Measurements from ENCODE around the gene ABCA13. TPM values are rescaled to one million over a fixed set of nuclear protein-coding genes. Genes with fewer than 3 reads are reported as not detected.

ABCA13 gene
- total RNA-seq, 1 donor from 2014 or later, result not detected

- intact Hi-C loops (cut with micrococcal nuclease), result no loop called here
- peaks cover 2% of the 10 kb centered on the region for H3K27me3 Mint-ChIP-seq
- H3K27ac Mint-ChIP-seq, result no peak overlapping the region
- H3K4me3 Mint-ChIP-seq, result no peak overlapping the region
- H3K9me3 Mint-ChIP-seq, result no peaks in the 10 kb centered on the region
- DNase-seq, result no peak
- no peaks in the 10 kb centered on the region for H3K4me1 Mint-ChIP-seq
- no peaks in the 10 kb centered on the region for H3K36me3 Mint-ChIP-seq (ENCODE audit: low read depth)
These were observed 133.4 kb downstream of the ABCA13 start for GRCh38 chr7:48304641-48305040.

DNA sequence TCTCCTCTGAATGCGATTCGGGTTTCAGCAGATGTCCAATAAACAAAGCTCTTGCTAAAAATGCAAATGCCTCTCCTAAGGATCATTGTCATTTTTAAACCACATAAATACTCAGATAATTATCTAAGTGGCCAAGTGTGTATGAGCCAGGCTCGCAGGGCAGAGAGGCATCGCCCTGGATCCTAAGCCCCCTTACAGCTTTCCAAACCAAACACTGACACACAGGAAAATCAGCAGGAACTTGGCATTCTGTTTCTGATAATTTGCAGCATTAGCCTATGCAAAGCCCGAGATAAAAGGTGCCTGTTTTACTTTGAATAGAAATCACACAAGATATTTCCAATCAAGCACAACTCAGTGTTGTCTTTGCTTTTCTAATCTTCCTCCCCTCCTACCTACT, 134.4 kb downstream of the ABCA13 start:
- DNase-seq, result no peak
- Mint-ChIP-seq H3K36me3 (ENCODE audit: low read depth) (no peaks in the 10 kb centered on the region), H3K27ac (no peak overlapping the region), H3K27me3 (peaks cover 2% of the 10 kb centered on the region), H3K4me3 (no peak overlapping the region), H3K9me3 (no peaks in the 10 kb centered on the region), H3K4me1 (no peaks in the 10 kb centered on the region)
- intact Hi-C loops (cut with micrococcal nuclease), result no loop called here

DNA sequence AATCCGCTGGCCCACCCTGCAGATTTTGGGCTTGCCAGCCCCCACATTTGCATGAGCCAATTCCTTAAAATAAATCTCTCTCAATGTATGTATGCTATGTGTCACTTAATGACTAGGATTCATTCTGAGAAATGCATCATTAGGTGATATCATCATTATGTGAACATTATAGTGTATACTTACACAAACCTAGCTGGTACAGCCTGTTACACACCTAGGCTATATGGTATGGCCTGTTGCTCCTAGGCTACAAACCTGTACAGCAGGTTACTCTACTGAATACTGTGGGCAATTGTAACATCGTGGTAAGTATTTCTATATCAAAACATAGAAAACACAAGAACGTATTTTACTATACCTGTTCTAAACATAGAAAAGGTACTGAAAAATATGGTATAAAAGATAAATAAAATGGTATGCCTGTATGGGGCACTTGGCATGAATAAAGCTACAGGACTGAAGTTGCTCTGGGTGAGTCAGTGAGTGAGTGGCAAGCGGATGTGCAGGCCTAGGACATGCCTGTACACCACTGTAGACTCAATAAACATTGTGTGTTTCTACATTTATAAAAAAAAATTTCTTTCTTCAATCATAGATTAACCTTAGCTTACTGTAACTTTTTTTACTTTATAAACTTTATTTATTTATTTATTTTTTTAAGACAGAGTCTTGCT, 135.9 kb downstream of the ABCA13 start:
- H3K4me3 Mint-ChIP-seq, result no peak overlapping the region
- no peaks in the 10 kb centered on the region for H3K9me3 Mint-ChIP-seq
- intact Hi-C loops (cut with micrococcal nuclease), result no loop called here
- H3K27ac Mint-ChIP-seq, result no peak overlapping the region
- DNase-seq, result no peak
- H3K4me1 Mint-ChIP-seq, result no peaks in the 10 kb centered on the region
- no peaks in the 10 kb centered on the region for H3K27me3 Mint-ChIP-seq
- no peaks in the 10 kb centered on the region for H3K36me3 Mint-ChIP-seq (ENCODE audit: low read depth)

GRCh38 chr7:48309720-48310119, 138.5 kb downstream of the ABCA13 start:
- no peak for DNase-seq
- Mint-ChIP-seq H3K27ac (no peak overlapping the region), H3K4me1 (no peaks in the 10 kb centered on the region), H3K4me3 (no peak overlapping the region), H3K27me3 (peaks cover 2% of the 10 kb centered on the region), H3K9me3 (no peaks in the 10 kb centered on the region), H3K36me3 (ENCODE audit: low read depth) (no peaks in the 10 kb centered on the region)
- intact Hi-C loops (cut with micrococcal nuclease), result no loop called here

- Mint-ChIP-seq H3K27ac (no peak overlapping the region), H3K27me3 (peaks cover 2% of the 10 kb centered on the region), H3K4me1 (no peaks in the 10 kb centered on the region), H3K36me3 (ENCODE audit: low read depth) (no peaks in the 10 kb centered on the region), H3K4me3 (no peak overlapping the region), H3K9me3 (no peaks in the 10 kb centered on the region)
- intact Hi-C loops (cut with micrococcal nuclease), result no loop called here
- no peak for DNase-seq
These were observed 140.3 kb downstream of the ABCA13 start for GRCh38 chr7:48311464-48312100.

- no peak for DNase-seq
- Mint-ChIP-seq H3K27ac (no peak overlapping the region), H3K9me3 (no peaks in the 10 kb centered on the region), H3K36me3 (ENCODE audit: low read depth) (no peaks in the 10 kb centered on the region), H3K4me3 (no peak overlapping the region), H3K4me1 (no peaks in the 10 kb centered on the region), H3K27me3 (peaks cover 2% of the 10 kb centered on the region)
- intact Hi-C loops (cut with micrococcal nuclease), result no loop called here
These were observed 140.9 kb downstream of the ABCA13 start for GRCh38 chr7:48312151-48312550.

DNA sequence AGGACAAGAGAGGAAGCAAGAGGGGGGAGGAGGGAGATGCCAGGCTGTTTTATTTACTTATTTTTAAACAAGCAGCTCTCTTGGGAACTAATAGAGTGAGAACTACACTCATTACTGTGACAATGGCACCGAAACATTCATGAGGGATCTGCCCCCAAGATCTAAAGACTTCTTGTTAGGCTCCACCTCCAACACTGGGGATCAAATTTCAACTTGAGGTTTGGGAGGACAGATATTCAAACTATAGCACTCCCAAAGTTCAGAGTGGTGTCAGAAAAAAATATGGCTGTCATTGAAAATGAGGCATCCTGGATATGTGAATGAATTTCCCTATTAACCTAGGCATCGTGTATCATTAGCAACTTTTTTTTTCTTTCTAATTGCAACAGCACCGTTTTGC, 145.5 kb downstream of the ABCA13 start:
- no peak for DNase-seq
- intact Hi-C loops (cut with micrococcal nuclease), result no loop called here
- Mint-ChIP-seq H3K4me1 (no peaks in the 10 kb centered on the region), H3K4me3 (no peak overlapping the region), H3K27me3 (peaks cover 2% of the 10 kb centered on the region), H3K36me3 (ENCODE audit: low read depth) (no peaks in the 10 kb centered on the region), H3K27ac (no peak overlapping the region), H3K9me3 (no peaks in the 10 kb centered on the region)

GRCh38 chr7:48317360-48317759, 146.1 kb downstream of the ABCA13 start:
- H3K27ac Mint-ChIP-seq, result no peak overlapping the region
- peaks cover 2% of the 10 kb centered on the region for H3K27me3 Mint-ChIP-seq
- H3K4me1 Mint-ChIP-seq, result no peaks in the 10 kb centered on the region
- H3K9me3 Mint-ChIP-seq, result no peaks in the 10 kb centered on the region
- intact Hi-C loops (cut with micrococcal nuclease), result no loop called here
- no peak for DNase-seq
- no peaks in the 10 kb centered on the region for H3K36me3 Mint-ChIP-seq (ENCODE audit: low read depth)
- H3K4me3 Mint-ChIP-seq, result no peak overlapping the region

- no peaks in the 10 kb centered on the region for H3K9me3 Mint-ChIP-seq
- H3K4me1 Mint-ChIP-seq, result no peaks in the 10 kb centered on the region
These were observed 150.2 kb downstream of the ABCA13 start for GRCh38 chr7:48321319-48322010.

DNA sequence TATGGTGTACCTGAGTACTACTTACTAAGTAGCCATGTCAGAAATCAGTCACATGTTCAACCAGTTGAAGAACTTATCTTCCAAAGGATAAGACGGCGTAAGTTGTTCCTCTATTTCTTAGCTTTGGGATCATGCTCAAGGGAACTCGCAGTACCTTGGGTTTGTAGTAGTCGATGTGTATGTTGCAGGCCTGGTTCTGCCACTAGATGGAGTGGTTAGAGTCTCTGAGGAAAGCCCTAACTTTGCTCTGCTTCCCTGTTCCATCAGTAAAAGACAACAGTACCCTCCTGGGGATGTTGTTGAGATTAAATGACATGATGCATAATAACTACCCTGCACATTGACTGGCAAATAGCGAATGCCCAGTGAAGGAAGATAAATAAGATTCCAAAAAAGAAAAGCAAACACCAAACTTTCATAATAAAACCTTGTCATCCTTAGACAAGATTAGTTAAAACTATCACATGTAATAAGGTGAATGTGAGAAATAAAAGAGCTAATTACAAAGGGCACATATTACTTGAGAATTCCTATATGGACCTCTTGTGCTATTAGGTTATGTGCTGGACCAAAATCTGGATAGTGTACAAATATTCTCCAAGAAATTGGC, 165.9 kb downstream of the ABCA13 start:
- intact Hi-C loops (cut with micrococcal nuclease), result no loop called here
- no peak overlapping the region for H3K4me3 Mint-ChIP-seq
- no peaks in the 10 kb centered on the region for H3K36me3 Mint-ChIP-seq (ENCODE audit: low read depth)
- no peak for DNase-seq
- no peak overlapping the region for H3K27ac Mint-ChIP-seq
- no peaks in the 10 kb centered on the region for H3K4me1 Mint-ChIP-seq
- H3K27me3 Mint-ChIP-seq, result no peaks in the 10 kb centered on the region
- no peaks in the 10 kb centered on the region for H3K9me3 Mint-ChIP-seq

More at GRCh38 chr7:48321319-48322010, 150.2 kb downstream of the ABCA13 start:
- Mint-ChIP-seq H3K27ac (no peak overlapping the region), H3K36me3 (ENCODE audit: low read depth) (no peaks in the 10 kb centered on the region), H3K27me3 (no peaks in the 10 kb centered on the region), H3K4me3 (no peak overlapping the region)
- intact Hi-C loops (cut with micrococcal nuclease), result no loop called here
- DNase-seq, result no peak

GRCh38 chr7:48337781-48338180, 166.5 kb downstream of the ABCA13 start:
- Mint-ChIP-seq H3K9me3 (no peaks in the 10 kb centered on the region), H3K4me1 (no peaks in the 10 kb centered on the region), H3K27ac (no peak overlapping the region), H3K36me3 (ENCODE audit: low read depth) (no peaks in the 10 kb centered on the region), H3K27me3 (no peaks in the 10 kb centered on the region), H3K4me3 (no peak overlapping the region)
- intact Hi-C loops (cut with micrococcal nuclease), result no loop called here
- DNase-seq, result no peak

- no peaks in the 10 kb centered on the region for H3K36me3 Mint-ChIP-seq (ENCODE audit: low read depth)
- H3K9me3 Mint-ChIP-seq, result no peaks in the 10 kb centered on the region
- intact Hi-C loops (cut with micrococcal nuclease), result no loop called here
- H3K4me3 Mint-ChIP-seq, result no peak overlapping the region
- no peak overlapping the region for H3K27ac Mint-ChIP-seq
- DNase-seq, result no peak
- H3K4me1 Mint-ChIP-seq, result no peaks in the 10 kb centered on the region
- H3K27me3 Mint-ChIP-seq, result no peaks in the 10 kb centered on the region
These were observed 176.1 kb downstream of the ABCA13 start for GRCh38 chr7:48347230-48347825.

DNA sequence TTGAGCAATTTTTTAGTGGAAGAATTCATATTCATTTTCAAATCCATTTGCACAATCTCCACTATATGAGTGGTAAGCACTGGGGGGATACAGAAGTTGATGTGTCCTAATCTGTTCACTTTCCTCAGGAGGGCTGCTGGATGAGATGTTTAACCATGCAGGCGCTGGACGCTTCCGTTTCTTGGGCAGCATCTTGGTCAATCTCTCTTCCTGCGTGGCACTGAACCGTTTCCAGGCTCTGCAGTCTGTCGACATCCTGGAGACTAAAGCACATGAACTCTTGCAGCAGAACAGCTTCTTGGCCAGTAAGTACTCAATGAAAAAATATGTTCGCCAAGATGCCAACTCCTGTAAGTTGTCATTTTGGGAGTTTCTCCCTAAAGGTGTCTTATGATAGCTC, 179.3 kb downstream of the ABCA13 start:
- no peak for DNase-seq
- Mint-ChIP-seq H3K27ac (no peak overlapping the region), H3K36me3 (ENCODE audit: low read depth) (no peaks in the 10 kb centered on the region), H3K9me3 (no peaks in the 10 kb centered on the region), H3K27me3 (no peaks in the 10 kb centered on the region), H3K4me3 (no peak overlapping the region), H3K4me1 (no peaks in the 10 kb centered on the region)
- intact Hi-C loops (cut with micrococcal nuclease), result no loop called here

DNA sequence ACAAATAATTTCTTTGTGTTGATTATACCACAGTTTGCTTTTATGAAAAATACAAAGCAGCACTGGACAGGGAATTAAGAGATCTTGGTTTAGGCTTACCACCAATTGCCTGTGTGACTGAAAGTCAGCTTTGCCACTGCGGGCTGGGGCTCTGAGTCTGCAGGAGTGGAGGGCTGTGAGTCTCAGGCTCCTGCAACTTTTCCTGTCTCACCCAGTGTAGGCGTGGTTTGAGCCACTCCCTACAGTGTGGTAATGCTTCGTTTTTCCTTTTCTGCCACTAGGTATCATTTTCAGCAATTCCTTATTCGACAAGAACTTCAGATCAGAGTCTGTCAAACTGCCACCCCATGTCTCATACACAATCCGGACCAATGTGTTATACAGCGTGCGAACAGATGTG, 180.6 kb downstream of the ABCA13 start:
- H3K4me1 Mint-ChIP-seq, result no peaks in the 10 kb centered on the region
- no peak for DNase-seq
- no peaks in the 10 kb centered on the region for H3K27me3 Mint-ChIP-seq
- H3K27ac Mint-ChIP-seq, result no peak overlapping the region
- no peaks in the 10 kb centered on the region for H3K9me3 Mint-ChIP-seq
- H3K4me3 Mint-ChIP-seq, result no peak overlapping the region
- no peaks in the 10 kb centered on the region for H3K36me3 Mint-ChIP-seq (ENCODE audit: low read depth)
- intact Hi-C loops (cut with micrococcal nuclease), result no loop called here

Measured in activated CD4-positive, alpha-beta T cell treated with anti-CD3 and anti-CD28 coated beads, Interleukin-2, amount 10 ng/mL, durations not matched to agents 24 days and 14 days (primary cell).